GM18526 (cell line): Measurements from ENCODE around the gene TBCD.

Source experiments
- POLR2A ChIP-seq: IDR thresholded peaks from 3 replicates; pipeline ENCODE4 v1.6.1; 2011; ENCODE audit not compliant: insufficient read length; ENCODE audit errors: extremely low read depth

TBCD gene

DNA sequence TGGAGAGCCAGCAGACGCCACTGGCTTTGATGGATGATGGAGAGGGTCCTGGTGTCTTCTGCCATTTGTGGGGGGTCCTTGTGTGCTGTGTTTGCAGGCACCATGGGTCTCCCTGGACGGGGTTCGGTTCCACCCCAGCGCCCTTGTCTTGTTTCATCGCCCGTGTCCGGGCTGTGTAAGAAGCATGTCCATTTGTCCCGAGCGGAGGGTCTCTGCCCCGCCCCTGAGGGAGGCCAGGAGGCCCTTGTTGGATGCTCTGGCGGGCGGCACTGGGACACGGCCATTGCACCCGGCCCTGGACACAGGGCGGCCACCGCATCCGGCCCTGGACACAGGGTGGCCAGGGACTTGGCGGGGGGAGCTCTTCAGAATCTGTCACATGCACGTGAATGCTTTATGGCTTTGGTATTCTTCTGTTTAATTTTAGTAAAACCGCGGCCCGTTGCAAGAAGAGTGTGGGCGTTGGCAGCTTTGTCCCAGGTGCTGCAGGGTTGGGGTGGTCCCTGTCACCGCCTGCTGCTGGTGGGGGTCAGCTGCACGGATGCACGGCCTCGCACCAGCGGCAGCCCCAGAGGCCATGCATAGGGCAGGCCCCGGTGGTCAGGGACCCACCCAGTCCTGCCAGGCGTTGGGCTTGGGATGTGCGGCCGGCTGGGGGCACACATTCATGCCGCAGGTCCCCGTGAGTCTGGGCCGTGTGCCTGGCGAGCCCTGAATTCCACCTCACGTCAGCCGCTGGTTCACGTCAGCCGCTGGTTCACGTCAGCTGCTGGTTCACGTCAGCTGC, 108.9 kb downstream of the TBCD start:
- TF ChIP-seq POLR2A, result no peak

DNA sequence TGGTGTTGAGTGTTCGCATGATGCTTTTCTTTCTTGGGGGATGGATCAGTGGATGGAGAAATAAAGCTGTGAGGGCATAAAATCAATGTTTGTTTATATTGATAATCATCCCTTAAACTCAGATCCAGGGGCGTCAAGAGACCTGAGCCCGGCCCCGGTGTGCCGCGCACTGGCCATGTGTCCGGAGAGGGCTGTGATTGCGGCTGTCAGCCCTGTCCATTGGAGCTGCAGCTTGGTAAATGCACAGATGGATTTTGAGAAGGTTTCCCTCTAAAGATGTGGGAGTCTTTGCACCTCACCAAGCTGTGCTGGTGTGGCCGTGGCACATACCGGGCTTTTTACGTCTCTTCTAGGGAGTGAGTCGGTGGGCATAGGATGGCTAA, 109.5 kb downstream of the TBCD start:
- no peak for TF ChIP-seq POLR2A

DNA sequence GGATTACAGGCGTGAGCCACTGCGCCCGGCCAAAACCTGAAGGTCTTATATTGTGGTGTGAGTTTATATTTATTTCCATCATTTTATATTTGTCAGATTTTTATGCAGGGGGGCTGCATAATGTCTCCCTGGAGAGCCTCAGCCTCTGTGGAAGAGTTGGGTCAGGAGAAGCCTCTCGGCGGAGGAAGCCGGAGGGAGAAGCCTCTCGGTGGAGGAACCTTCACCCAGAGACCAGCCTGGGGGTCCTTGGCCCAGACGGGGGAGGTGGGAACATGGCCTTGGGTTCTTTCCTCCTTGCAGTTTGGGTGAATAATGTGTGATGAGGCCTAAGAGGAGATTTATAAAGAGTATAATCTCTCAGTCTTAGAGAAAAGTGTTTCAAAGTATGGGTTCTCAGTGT, 110.3 kb downstream of the TBCD start:
- no peak for TF ChIP-seq POLR2A

DNA sequence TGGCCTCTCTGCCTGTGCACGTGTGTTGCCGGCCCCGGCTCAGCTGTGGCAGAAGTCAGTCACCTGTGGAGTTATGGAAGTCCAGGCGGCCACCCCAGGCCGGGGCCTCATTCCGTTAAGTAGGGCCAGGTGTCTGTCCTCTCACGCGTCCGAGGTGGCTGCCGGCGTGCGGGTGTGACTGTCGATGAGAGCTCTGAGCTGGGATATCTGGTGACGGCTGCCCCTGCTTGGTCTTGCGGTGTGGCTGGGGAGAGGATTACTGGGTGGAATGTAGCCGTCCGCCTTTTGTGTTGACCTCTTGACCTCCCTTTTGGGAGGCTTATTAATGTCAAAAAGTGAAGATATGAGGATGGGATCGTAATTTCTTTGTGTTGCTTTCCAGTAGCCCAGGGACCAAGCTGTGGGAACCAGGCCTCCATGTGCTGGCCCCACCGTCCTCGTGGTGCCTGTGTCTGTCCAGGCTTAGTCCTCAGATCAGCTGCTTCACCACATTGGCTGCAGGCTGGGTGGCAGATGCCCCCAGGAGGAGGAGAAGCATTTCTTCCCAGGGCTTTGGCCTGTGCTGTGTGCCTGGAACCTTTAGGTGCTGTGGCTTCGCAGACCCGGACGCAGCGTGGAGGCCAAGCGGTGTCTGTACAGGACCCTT, 111.0 kb downstream of the TBCD start:
- no peak for TF ChIP-seq POLR2A

DNA sequence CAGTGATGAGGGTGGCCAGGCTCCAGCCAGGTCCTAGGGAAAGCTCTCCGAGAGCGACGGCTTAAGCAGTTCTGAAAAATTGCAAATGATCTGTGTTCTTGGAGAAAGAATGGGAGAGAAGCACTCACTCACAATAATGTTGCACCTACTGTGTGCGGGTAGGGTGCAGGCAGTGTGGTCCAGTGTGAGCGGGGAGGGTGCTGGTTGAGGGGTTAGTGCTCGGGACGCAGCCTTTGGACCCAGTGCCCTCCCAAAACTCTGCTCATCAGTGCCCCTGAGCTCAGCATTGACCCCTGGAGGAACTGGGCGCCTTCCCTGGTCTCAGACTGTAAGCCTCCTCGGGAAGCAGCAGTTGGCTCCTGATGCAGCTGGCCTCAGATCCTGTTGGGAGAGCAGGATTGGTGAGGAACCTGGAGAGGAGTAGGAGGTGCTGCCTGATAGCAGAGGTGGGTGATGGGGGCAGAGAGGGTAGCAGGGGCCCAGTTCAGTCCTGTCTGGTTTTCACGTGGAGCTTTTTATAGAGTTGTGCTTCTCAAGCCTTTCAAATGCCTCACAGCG, 111.6 kb downstream of the TBCD start:
- no peak for TF ChIP-seq POLR2A

DNA sequence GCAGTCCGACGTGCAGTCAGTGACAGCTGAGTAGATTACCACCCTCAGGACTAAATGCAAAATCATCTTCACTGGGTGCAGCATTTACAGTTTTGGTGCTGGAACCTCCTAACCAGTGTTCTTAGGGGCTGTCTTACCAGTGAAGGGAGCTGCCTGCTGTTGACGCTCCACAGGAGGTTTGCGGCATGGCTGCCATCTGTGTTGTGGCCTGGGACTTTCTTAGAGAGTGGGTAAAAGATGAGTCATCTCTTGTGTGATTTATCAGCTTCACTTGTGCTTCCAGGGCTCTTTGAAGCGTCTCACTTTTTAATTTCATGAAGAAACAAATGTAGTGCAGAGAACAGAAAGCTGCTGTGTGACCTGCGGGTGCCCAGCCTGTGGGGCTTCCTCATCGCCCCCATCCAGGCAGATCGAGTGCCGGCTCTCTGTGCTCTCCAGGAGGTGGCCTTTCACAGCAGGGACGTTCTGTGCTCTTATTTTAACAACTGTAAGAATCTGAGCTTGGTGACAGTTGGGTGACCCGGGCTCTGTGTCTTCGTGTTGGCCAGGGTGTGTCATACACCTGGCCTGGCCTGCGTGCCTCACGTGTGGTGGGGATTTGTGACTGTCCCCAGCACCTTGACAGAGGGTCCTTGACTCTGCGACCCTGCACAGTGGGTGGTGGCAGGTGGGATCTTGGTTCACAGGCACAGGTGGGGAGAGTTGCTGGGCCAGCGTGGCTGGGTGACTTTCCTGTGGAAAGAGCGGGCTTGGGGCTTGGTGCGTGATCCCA, 112.3 kb downstream of the TBCD start:
- no peak for TF ChIP-seq POLR2A

DNA sequence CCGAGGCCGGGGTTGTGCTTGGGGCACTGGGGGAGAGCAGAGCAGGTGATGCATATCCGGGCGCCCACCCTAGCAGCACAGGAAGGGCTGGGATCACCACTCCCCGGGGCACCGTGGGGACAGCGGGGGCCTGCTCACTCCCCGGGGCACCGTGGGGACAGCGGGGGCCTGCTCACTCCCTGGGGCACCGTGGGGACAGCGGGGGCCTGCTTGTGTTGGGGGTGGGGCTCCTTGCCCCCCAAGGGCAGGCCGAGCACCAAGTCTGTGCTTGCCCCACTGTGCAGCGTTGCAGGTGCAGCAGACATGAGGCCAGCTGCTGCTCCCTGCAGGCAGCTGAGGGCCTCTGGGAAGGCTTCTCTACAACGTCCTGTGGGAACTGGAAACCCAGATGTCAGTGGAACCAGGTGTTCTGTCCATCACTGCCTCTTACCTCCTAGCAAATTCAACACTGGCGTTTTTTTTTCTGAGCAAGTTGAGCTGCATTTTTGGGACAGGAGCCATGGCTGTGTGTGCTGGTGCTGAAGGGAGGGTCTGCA, 112.9 kb downstream of the TBCD start:
- no peak for TF ChIP-seq POLR2A

DNA sequence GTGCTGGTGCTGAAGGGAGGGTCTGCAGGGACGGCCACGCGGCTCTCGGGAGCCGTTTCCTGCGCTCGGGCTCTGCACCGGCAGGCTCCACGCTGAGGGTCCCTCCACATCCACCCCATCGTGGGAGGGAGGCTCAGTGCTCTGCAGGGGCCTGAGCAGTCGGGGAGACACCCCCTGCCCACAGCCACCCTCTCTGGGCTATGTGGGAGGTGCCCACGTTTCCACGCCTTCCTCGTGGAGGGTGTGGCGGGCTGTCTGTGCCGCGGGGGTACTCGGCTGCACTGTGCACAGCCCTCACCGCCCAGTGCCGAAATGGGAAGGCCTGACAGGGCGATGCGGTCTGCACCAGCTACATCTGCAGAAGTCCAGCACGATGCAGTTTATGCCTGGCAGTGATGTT, 113.4 kb downstream of the TBCD start:
- TF ChIP-seq POLR2A, result no peak

DNA sequence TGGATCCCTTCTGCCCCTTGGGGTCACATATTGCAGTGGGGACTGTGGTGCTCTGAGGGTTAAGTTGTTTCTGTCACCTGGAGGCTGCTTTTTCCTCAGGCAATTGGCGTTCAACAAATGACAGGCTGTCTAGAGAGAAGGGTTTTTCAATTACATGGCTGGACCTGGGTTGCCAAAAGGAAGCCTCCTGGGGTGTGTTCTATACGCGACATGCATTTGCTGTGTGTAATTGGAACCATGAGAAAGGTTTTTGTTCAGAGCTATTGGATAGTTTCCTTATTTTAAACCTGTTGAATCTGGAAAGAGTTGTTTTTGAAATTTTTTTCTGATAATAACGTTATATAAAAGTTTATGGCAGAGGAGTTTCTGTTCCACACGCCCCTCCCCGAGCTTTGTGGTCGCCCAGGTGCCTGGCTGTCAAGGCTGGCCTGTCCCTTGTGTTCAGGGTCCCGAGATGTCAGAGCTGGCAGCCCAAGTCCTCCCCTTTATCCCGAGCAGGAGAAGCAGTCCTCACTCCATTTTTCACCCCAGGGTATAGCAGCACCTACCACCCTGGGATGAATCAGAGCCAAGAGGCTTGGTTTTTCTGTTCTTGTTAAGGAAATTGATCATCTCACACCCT, 114.0 kb downstream of the TBCD start:
- no peak for TF ChIP-seq POLR2A

DNA sequence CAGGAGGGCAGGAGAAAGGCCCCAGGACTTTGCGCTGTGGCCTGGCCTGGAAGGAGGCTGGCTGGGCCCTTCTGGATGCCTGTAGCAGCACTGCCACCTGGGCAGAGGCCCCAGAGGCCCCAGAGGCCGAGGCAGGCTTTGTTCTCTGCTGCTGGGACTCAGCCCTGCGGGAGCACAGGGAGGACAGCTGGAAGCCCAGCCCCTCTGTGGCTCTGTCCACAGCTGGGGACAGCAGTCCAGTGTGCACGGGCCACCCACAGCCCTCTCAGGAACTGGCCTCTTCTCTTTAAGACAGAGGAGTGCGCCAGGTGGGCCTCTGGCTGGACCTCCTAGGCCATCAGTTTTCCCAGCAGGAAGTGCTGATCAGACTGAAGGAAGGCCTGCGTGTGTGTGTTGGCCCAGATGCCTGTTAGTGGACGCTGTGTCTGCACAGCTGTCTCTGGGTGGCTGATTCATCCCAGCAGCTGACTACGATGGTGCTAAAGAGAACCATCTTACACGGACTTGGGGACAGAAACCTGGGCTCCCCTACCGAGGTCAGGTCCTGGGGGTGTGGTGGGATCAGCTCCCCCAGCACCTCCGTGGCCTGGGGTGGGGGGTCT, 114.8 kb downstream of the TBCD start:
- TF ChIP-seq POLR2A, result no peak

DNA sequence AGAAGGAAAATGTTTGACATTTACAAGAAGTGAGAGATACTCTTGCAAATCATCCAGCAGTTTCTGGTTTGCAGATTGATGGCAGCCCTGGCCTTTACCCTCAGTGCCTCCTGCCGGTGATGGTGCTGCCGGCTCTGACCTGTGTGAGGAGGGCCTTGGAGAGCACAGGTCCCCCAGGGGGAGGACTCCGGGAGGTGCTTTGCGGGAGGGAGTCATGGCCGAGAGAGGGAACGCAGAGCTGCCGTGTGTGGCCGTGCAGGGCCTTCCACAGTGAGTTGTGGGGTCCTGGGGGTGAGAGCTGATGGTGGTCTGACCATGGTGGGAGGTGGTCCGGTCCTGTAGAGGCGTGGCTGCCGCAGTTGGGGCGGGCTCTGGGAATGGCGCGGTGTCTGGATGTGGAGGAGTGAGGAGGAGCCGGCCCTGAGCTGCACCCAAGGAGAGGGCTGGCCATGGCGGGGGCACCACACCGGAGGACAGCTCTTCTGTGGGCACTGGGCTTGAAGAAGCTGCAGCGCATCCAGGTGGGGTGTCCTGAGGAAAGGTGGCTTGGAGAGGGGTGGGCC, 116.0 kb downstream of the TBCD start:
- TF ChIP-seq POLR2A, result no peak

DNA sequence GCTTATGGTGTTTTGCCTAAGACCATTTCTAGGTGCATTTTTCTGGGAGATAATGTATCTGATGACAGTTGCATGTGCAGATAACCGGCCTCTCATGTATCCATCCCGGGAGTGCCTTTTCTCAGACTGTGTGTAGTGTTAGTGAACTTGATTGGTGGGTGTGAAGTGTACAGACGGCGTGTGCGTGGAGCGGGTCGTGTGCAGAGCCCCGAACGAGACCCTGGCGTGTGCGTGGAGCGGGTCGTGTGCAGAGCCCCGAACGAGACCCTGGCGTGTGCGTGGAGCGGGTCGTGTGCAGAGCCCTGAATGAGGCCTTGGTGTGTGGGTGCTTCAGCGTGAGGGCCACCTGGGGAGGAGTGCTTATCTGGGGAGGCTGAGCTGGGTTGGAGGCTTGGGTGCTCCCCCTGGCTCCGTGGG, 116.9 kb downstream of the TBCD start:
- no peak for TF ChIP-seq POLR2A

DNA sequence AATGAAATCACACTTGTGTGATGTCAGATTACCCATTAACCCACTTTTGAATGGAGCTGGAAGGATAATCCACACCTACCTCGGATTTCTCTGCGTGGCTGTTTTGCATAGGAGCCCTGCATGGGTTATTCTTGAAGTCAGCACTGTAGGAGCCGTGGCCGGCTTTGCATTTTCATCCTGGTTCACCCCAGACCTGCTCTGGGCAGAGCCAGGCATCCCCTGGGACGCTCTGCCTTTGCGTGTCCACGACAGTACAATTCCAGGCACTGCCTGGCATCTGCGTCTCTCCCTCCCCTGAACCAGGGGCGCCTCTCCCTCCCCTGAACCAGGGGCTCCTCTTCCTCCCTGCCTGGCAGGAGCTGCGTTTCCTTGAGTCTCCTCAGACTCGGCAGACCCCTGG, 117.7 kb downstream of the TBCD start:
- TF ChIP-seq POLR2A, result no peak

DNA sequence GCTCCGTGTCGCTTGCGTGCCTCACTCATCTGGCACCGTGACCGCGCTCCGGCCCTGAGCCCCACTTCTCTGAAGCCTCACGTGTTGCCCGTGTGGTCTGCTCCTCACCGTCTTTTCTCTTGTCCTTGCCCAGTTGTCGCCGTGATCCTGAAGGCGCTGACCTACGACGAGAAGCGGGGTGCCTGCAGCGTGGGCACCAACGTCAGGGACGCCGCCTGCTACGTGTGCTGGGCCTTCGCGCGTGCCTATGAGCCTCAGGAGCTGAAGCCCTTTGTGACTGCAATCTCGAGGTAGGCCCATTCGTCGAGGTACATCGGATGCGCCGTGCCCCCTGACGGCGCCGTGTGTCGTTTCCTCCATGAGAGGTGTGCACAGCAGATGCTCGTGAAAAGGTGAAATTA, 118.2 kb downstream of the TBCD start:
- TF ChIP-seq POLR2A, result no peak

DNA sequence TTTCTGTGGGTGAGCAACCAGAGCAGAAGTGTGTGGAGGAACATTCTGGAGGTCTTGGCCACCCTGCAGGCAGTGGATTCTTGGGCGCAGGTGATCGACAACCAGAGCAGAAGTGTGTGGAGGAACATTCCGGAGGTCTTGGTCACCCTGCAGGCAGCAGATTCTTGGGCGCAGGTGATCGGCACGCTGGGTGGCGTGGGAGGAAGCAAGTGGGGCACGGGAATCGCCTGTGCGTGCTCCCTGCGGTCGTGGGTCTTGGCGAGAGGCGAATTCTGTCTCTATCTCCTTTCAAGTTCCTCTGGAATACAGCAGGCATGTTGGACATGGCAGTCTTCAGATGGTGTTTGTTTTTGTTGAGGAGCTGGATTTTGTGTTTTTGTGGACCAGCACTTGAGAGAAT, 118.7 kb downstream of the TBCD start:
- no peak for TF ChIP-seq POLR2A
